Stimulated activated CD8-positive, alpha-beta memory T cell treated with anti-CD3 and anti-CD28 coated beads, Interleukin-4, amount 100 ng/mL, for 4 hours (primary cell): ENCODE measurements around the gene CNFN.
A peak's percentile ranks its signal among the peaks of the same experiment; 100 is the strongest.

Experiments used
- DNase-seq, 2 donors: peaks; one replicate each; pipeline ENCODE4 v3.0.0-alpha.2; 2020; ENCODE audit warnings: low read depth in 2 of 2, low spot score in 1 of 2

The CNFN gene, protein sequence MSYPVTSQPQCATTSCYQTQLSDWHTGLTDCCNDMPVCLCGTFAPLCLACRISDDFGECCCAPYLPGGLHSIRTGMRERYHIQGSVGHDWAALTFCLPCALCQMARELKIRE

GRCh38 chr19:42389899-42390298, at the start of gene CNFN:
Gene CNFN, minus strand, starts transcription at chr19:42390297. Its CDS starts 1,260 bp downstream, at chr19:42389037.
- DNase-seq: no peak

- no peak for DNase-seq
These were observed 45.9 kb upstream of the CNFN start for GRCh38 chr19:42436006-42436405.

- no peak for DNase-seq
These were observed 45.2 kb upstream of the CNFN start for GRCh38 chr19:42435316-42435715.

DNA sequence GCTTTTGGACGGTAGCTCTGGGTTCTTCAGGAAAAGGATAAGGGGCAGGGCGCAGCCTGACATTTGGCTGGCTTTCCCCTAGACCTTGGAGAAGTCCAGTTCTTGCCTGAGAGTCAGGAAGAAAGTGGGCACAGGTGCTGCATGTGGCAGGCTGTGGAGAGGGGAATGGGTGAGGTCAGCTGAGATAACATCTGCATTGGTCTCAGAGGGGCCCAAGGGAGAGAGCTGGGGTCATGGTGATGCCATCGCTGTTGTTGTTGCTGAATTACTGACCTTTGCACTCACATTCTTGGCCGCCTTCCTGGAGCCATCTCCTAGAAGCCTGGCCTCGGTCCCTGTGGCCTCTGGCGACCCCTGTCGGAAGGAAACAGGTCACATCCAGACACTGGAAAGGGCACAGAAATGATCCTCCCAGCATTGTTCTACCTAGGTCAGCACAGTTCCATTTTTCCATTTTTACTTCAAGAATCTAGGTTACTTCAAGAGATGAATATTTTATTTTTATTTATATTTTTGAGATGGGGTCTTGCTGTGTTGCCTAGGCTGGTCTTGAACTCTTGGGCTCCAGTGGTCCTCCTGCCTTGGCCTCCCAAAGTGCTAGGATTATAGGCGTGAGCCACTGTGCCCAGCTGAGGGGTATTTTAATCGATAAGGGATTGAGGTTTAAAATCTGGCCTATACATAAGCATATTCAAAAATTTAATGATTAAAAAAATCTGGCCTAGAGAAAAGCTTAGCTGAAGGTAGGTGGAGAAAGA, 43.6 kb upstream of the CNFN start:
- DNase-seq: peak in 1 of 2 donors; percentile 24

GRCh38 chr19:42431486-42431885, 41.4 kb upstream of the CNFN start:
- DNase-seq: no peak

DNA sequence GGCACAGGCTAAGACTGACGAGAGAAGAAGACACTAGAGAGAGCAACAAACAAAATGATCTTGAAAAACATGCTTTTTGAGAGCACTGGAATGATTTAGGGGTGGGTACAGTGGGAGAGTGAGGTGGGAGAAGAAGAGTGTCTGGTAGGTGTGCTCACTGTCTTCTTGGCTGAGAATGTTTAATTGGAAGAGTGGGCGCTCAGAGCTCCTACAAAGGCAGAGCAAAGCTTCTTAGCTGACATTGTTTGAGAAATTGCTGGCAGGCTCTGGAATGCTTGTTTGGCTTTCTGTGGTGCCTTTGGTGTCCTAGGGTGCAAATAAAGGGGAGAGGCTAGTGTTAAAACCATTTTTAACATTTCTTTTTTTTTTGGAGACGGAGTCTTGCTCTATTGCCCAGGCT, 38.6 kb upstream of the CNFN start:
- no peak for DNase-seq

- DNase-seq: no peak
These were observed 37.2 kb upstream of the CNFN start, which contains the start of gene LIPE for GRCh38 chr19:42427313-42427712. Gene LIPE, minus strand, starts transcription at chr19:42427388. Its CDS starts 239 bp downstream, at chr19:42427149.

DNA sequence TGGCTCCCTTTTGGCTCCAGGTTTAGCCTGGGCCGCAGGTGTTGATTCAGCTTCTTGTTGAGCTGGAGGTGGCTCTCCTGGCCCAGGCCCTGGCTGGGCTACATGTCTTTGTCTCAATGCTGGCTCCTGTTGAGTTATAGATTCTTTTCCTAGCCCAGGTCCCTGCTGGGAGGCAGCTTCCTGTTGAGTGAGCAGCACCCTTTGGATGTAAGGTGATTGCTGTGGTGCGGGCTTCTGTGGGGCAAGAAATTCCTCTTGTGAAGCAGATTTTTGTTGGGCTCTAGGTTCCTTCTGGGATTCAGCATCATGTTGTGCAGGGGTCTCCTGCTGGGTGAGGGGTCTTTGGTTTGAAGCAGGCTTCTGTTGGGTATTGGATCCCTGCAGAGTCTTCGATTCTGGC, 36.5 kb upstream of the CNFN start:
- DNase-seq: no peak

DNA sequence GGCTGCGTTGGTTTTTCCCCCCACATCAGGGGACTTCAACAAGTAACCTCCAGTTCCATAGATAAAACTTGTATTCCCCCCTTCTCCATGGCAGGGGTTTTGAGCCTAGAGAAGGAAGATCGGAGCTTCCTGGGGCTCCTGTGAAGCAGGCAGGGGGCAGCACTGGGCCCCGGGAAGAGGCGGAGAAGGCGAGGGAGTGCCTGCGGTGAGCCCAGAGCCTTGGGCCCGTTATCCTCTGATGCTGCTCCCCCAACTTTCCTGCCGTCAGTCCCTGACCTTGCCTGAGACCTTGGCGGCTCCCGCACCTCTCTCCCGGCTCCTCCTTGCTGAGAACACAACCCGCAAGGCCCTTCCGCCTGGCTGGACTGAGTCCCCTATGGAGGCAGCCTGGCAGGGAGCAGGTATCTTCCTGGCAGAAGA, 34.6 kb upstream of the CNFN start:
- no peak for DNase-seq

DNA sequence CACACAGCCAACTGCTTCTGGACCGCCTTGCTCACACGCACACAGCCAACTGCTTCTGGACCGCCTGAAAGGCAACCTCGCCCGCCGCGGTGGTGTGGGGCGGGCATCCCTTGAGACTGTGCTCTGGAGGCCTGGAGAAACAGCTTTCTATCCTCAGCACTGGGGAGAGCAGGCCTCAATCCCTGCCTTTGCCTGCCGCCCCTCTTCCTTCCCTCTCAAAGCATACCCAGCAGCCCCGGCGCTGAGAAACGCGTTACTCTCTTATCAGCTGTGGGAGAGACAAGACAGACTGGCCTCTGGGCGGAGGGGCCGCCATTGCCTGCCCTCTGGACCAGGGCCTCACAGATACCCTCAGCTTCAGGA, 34.2 kb upstream of the CNFN start:
- DNase-seq: no peak

DNA sequence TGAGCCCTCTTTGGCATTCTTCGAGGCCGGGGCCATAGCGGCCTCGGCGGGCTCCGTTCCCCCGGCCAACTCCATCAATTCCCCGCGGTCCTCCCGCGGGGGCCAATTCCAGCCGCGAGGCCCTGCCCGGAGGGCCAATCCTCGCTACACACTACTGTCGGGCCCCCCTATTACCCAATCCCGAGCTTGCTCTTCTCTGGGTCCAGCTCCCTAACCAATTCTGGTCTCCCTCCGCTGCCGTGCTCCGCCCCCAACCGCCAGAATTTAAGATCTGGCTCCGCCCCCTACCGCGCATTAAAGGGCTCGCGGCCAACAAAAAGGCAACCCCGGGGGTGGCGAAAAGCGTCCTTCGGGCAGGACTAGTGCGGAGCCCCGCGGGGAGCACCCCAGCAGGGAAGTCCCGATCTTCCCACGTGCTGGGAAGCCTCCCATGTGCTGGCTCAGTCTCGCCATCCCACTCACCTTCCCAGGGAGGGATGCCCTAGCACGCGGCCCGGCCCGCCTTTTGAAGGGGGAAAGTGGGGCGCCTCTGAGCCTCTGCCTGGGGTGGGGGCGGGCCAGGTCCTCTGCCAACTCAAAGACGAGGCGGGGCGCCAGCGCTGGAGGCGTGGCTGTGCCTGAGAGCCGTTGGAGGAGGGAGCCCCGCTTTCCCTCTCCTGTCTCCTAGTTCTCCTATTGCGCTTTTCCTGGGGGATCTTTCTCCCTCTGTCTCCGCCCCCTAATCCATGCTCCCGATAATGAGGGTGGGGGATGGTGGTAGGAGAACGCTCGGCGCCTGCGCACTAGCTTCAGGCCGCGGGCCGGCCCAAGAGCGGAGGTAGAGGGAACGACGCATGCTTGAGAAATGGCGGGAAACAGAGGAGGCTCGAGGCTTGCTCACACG, 33.6 kb upstream of the CNFN start:
- DNase-seq: peak; percentile 87 to 89

DNA sequence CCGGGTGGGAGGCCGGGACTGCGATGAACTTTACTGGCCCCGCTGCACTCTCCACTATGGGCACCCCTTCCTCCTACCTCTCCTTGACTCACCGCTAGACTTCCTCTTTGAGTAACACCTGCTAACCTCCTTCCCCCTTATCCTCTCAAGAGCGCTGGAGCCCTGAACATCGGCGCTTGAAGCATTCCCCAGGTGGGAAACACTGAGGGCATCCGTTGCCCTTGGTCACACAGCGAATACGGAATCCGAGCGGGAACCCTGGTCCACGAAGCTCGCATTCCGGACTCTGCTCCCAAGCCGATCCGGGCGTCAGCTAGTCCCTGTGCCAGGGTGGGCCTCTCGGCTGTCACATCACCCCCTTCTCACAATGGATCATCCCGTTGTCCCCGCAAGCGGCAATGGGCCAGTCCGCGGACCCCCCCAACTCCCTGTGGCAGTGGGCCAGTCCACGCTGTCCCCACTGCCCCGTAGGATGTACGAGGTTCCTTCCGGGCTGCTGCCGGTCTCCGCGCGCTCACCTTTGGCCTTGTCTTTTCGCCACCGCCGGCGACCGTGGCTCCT, 32.9 kb upstream of the CNFN start:
- peak in 1 of 2 donors; percentile 22 for DNase-seq

DNA sequence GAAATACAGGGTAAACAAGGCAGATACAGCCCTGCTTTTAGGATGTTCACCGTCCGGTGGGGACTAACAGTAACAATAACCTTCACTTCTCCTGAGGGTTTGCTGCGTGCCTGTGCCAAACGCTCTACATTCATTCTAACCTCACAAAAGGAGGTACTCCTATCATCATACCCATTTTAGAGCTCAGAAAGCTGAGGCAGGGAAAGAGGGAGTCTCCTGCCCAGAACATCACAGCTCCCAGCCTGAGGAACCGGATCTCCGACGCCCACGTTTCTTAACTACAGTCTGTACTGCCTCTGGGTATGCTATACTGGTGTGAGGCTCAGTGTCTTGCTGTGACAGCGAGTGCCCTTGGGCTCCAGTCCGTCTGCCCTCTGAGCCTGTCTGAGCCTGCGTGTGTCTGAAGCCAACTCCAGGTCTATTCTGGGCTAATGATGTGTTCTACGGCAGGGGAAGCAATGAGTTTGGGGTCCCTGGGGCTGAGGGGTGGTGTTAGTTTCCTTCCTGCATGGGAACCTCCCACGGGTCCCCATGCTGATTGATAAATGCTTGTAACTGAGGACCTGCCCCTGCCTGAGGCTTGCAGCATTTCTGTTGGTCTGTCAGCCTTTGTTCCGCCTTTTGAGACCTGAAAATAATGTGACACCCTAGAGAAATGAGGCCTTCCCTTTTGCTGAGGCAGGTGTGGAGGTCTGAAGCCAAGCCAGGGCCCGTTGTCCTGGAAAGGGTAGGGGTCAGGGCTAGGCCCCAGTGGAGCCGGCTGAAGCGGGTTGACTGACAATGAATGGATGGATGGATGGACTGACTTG, 32.2 kb upstream of the CNFN start:
- DNase-seq: no peak

GRCh38 chr19:42421591-42422031, 31.5 kb upstream of the CNFN start:
- no peak for DNase-seq

- DNase-seq: no peak
These were observed 31.0 kb upstream of the CNFN start for GRCh38 chr19:42421101-42421500.

GRCh38 chr19:42420055-42420544, 30.0 kb upstream of the CNFN start:
- peak in 1 of 2 donors; percentile 50 for DNase-seq

DNA sequence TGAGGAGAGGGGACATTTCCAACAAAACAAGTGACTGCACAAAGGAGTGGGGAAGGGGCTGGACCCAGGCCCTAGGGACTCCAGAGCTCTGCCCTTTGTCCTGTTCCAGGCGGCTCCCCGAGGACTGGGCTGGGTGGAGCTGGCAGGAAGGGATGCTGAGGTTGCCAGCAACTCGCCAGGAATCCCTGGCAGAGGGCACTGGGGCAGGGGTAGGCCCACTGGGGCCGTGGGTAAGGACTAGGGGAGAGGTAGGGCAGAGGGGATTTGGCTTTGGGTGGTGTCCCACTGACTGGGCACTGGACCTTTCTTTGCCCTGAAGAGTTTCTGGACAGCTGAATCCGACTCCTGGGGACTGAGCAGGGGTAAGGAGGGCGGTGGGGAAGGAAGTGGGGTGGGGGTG, 29.2 kb upstream of the CNFN start:
- no peak for DNase-seq

GRCh38 chr19:42412661-42413076, 22.6 kb upstream of the CNFN start:
- no peak for DNase-seq

GRCh38 chr19:42412227-42412626, 22.1 kb upstream of the CNFN start:
- DNase-seq: no peak

DNA sequence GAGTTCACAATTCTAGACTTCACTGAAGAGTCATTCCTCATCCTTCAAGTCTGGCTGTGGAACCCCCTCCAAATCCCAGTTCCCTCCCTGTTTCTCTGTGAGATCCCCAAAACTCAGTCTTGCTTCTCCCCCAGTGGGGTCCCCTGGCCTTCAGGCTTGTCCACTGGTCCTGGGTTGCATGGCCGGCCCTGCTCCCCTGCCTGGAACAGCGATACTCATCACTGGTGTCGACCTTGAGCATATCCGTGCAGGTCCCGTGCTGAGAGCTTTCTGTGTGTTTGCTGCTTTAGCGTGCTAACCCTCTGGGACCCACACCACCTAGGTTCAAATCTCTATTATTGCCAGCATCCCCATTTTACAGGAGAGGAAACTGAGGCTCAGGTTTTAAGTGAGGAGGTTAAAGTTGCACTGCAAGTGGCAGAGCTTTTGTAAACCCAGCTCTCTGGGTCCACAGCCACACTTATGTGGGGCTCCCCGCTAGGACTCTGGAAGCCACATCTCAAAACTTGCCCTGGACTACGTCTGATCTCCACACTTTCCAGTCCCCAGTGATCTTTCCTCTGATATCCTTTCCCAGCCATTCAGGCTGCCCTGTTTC, 21.6 kb upstream of the CNFN start:
- no peak for DNase-seq
